Uterus (tissue), 2 donors: Measurements from ENCODE around the gene RAB10.

Source experiments
- CTCF ChIP-seq, 4 experiments: fragments of 200-600 bp in 2 of 4; fragments of 450-650 bp in 2 of 4; sonication (generic) in 2 of 4; IDR thresholded peaks; one replicate each; pipeline ENCODE4 v1.5.1; 2016 to 2019; ENCODE audit warnings: antibody characterized with exemption in 4 of 4, mild to moderate bottlenecking in 2 of 4, moderate library complexity in 1 of 4
- POLR2A ChIP-seq, 2 donors: fragments of 450-650 bp; IDR thresholded peaks; one replicate each; pipeline ENCODE4 v1.6.1; 2016; ENCODE audit warnings: antibody characterized with exemption in 2 of 2, mild to moderate bottlenecking in 1 of 2, moderate library complexity in 1 of 2

- no peak for TF ChIP-seq CTCF (IDR thresholded peaks at IDR 0.05)
- TF ChIP-seq POLR2A (IDR thresholded peaks at IDR 0.05) = no peak
These were observed 152.3 kb downstream of the RAB10 start for GRCh38 chr2:26185954-26186770.
